ENCODE measurements around the gene PRTG.
"Not testable (repeated sequence)": the region's sequence is repeated elsewhere in the genome, so short reads cannot be mapped to it uniquely, and the experiment has no call there.

PRTG gene

GRCh38 chr15:55638764-55639163, 104.2 kb downstream of the PRTG start:
- DNase-seq (ENCODE audit: low read depth in 2 of 3, low spot score in 2 of 3) = no peak

- DNase-seq (ENCODE audit: low read depth in 2 of 3, low spot score in 2 of 3) = no peak
Measured at GRCh38 chr15:55637086-55637485, 105.9 kb downstream of the PRTG start.

- no peak for DNase-seq (ENCODE audit: low read depth in 2 of 3, low spot score in 2 of 3)
Measured at GRCh38 chr15:55633731-55634130, 109.2 kb downstream of the PRTG start.

- DNase-seq (ENCODE audit: low read depth in 2 of 3, low spot score in 2 of 3) = no peak
Measured at GRCh38 chr15:55632434-55632833, 110.5 kb downstream of the PRTG start.

DNA sequence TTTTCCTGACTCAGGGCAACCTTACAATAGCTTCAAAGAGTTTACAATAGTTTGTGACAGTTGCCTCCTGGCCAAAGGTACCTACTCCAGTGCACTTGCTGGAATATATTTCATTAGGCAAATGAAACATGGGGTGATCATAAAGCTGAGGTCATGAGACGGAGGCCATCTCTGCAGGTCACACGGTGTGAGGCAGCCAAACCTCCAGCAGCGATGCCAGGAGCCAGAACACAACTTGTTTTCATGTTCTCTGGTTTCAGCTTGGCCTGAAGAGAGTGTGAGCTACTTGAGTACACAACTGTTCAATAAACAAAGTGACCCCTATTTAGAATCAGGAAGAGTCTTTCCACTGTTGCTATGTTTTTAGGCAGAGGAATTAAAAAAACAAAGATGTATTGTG, 112.1 kb downstream of the PRTG start:
- DNase-seq (ENCODE audit: low read depth in 2 of 3, low spot score in 2 of 3) = no peak

GRCh38 chr15:55628369-55628730, 114.6 kb downstream of the PRTG start:
- no peak for DNase-seq (ENCODE audit: low read depth in 2 of 3, low spot score in 2 of 3)

DNA sequence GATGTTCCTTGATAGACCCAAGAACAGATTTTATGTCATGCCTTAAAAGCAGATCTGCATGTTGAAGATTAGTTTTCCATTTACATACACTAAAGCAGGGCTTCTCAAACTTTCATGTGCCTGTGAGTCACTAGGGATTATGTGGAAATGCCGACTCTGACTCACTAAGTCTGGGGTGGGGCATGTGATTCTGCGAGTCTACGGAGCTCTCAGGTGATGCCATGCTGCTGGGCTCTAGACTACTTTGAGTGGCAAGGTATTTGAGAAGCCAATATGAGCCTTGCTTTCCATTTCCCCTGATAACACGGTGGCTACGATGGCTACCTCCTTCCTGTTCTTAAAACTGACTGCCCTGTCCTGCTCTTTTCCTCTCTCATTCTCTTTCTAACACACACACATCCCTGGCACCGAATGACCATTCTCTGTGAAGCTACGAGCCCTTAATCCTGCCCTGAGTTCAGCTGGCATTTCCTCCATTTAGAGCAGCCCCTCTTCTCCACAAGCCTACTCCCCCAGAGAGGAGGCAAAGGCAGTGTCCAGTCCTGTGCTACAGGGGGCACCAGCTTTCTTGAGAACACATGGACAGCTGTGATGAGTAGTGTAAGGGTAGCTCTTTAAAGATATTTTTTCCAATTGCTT, 115.1 kb downstream of the PRTG start:
- no peak for DNase-seq (ENCODE audit: low read depth in 2 of 3, low spot score in 2 of 3)

DNA sequence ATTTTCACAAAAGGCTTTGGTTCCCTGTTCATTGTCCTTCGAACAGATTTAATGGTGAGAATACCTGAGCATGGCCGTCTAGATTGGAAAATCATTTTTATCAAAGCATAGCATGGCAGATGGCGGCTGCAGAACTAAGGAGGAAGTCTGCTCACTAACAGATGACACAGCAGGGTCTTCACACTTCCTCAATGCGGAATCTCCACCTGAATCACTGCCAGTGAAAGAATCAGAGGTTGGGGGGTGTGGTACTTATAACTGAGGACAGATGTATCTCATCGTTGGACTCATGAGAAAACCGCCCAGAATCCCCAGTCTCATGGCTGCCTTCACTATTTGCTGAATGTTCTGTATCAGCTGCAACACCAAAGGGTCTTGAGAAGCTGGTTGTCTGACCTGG, 123.2 kb downstream of the PRTG start:
- DNase-seq (ENCODE audit: low read depth in 2 of 3, low spot score in 2 of 3) = no peak

DNA sequence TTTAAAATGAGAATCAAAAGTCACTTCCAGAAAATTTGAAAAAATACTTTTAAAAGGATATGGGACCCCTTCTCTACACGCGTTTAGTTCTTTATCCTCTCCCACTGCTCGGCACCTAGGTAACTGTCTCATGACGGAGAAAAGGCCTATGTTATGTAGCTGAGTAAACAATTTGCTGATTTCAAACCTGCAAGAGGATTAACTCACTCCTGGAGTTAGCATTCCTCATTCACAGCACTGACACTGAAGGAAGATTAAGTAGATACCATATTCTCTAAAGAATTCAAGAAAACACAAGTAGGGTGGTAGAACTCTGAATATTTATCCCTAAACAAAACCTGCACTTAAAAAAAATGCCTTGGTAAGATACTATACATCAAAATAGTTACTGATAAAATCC, 124.6 kb downstream of the PRTG start:
- no peak for DNase-seq (ENCODE audit: low read depth in 2 of 3, low spot score in 2 of 3)

GRCh38 chr15:55615445-55615844, 127.5 kb downstream of the PRTG start:
- DNase-seq (ENCODE audit: low read depth in 2 of 3, low spot score in 2 of 3) = no peak

- DNase-seq (ENCODE audit: low read depth in 2 of 3, low spot score in 2 of 3) = no peak
Measured at GRCh38 chr15:55613727-55614126, 129.2 kb downstream of the PRTG start.

DNA sequence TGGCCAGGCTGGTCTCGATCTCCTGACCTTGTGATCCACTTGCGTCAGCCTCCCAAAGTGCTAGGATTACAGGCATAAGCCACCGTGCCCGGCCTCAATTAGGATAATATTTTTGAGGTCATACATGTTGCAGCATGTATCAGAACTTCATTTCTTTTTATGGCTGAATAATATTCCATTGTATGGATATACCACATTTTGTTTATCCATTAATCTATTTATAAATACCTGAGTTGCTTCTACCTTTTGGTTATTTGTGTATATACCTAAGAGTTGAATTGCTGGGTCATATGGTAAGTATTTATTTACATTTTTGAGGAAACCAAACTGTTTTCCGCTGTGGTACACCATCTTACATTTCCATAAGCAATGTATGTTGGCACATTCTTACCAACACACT, 136.7 kb downstream of the PRTG start:
- DNase-seq (ENCODE audit: low read depth in 2 of 3, low spot score in 2 of 3) = no peak

- no peak for DNase-seq (ENCODE audit: low read depth in 2 of 3, low spot score in 2 of 3)
Measured at GRCh38 chr15:55601374-55601773, 141.6 kb downstream of the PRTG start.

DNA sequence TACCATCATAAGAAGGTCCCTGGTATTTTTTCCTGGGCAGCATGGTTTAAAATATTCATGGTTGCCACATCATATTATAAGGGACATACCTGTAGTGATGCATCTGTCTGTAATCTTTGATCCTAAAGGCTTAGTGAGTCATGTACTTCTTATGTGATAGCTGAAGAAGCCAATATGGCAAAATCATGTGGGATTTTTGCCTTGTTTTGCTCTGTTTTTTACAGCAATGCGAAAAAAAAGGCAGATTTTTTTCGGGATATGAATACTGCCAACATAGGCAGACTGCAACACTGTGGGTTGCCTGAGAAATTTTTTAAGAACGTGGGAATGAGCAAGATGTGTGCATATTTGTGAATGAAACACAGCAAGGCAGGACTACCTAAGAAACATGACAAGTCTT, 143.5 kb downstream of the PRTG start:
- no peak for DNase-seq (ENCODE audit: low read depth in 2 of 3, low spot score in 2 of 3)

DNA sequence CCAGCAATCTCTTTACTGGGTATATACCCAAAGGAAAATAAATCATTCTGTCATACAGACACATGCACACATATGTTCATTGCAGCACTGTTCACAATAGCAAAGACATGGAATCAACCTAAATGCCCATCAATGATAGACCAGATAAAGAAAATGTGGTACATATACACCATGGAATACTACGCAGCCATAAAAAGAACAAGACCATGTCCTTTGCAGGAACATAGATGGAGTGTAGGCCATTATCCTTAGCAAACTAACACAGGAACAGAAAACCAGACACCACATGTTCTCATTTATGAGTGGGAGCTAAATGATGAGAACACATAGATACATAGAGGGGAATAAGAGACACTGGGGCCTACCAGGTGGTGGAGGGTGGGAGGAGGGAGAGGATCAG, 149.9 kb downstream of the PRTG start:
- not testable (repeated sequence) for DNase-seq (ENCODE audit: low read depth in 2 of 3, low spot score in 2 of 3)

DNA sequence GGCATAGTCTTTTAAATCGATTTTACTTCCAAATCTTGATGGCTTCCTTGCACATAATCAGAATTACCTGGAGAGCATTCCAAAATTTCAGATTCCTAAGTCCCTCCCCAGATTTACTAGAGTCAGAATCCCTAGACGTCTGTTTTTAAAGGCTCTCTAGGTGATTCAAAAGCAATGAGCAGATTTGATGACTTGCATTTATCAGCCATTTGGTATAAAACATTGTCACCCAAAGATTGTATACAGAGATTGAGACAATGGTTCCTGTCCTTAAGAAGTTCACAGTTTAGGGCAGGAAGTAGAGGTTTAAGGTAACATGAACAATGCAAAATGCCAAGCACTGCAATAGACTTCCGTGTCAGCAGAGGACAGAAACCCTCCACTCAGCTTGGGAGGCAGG, 152.2 kb downstream of the PRTG start:
- DNase-seq (ENCODE audit: low read depth in 2 of 3, low spot score in 2 of 3) = no peak

GRCh38 chr15:55589287-55589686, 153.7 kb downstream of the PRTG start:
- no peak for DNase-seq (ENCODE audit: low read depth in 2 of 3, low spot score in 2 of 3)

GRCh38 chr15:55588815-55589115, 154.2 kb downstream of the PRTG start:
- no peak for DNase-seq (ENCODE audit: low read depth in 2 of 3, low spot score in 2 of 3)

DNA sequence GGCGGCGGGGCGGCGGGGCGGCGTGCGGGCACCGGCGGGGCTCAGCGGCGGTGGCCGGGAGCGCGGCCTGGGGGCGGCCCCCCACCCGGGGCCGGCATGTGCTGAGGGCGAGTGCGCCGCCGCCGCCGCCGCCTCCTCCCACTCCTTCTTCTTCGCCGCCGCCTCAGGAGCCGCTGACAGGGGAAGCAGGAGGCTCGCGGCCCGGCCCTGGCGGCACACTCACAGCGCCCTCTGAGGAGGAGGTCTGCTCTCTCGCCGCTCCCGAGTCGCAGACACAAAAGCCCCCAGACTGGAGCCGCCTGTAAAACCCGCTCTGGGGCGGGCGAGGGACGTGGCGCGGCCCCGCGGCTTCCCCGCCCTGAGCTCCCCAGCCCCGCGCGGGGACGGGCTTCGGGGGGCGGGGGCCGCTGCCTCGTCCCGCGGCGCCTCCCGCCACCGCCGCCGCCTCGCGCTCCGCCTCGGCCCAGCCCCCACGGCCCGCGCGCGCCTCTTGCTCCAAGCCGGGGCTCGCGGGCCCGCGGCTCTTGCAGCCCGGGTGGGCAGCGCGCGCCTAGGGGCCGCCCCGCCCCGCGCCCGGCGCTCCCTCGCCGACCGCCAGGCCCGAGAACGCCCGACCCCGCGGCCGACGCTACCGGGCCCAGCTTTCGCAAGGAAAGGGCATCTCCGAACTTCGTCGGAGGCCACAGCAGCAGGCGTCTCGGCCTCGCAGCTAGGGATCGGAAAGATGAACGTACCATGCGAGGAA, 154.7 kb downstream of the PRTG start, which contains the start of gene PYGO1:
Gene PYGO1 (minus strand): TSS at position 276 of the 745 bp plus-strand sequence. CDS start 462 bp downstream, outside the sequence.
- DNase-seq (ENCODE audit: low read depth in 2 of 3, low spot score in 2 of 3) = peak in 2 of 3 experiments; percentile 5 to 9

- peak in 1 of 3 experiments; percentile 10 for DNase-seq (ENCODE audit: low read depth in 2 of 3, low spot score in 2 of 3)
Measured at GRCh38 chr15:55587321-55588069, 155.5 kb downstream of the PRTG start.

DNA sequence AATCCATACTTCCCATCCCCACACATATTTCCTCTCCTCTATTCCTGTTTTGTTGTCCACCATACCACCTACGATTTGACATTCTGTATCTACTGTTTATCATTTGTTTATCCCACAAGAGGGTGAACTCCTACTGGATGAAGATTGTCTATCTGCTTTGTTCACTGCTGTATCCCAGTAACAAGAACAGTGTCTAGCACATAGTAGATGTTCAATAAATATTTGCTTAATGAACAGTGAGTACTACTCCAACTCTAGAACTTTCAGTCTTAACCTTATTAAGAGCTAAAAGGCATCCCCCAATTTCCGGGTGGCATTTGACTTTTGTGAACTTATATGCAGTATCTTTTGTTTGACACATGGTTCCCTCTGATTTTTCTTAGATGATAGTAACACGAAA, 156.1 kb downstream of the PRTG start:
- no peak for DNase-seq (ENCODE audit: low read depth in 2 of 3, low spot score in 2 of 3)

DNA sequence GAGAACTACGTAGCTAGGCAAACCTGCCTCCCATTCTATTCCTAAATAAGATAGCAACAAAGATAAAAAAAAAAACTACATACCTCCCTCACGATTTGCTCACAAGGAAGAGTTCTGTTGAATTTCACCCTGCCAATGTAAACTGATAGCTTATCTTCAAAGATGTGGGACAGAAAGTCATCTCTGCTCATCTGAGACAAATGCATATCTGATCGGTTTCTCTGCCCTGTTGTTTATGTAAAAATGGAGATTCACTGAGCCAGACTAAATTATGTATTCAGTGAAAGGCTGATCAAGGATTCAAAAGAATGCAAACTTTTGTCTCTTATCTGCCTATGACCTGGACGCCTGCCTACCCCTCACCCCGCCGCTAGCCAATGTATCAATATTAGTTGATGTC, 166.0 kb downstream of the PRTG start:
- no peak for DNase-seq (ENCODE audit: low read depth in 2 of 3, low spot score in 2 of 3)
